Esophagus muscularis mucosa (tissue), 3 donors: ENCODE data around the gene KPNA1.

Experiments used
- CTCF ChIP-seq, 3 experiments: fragments of 200-600 bp in 2 of 3; fragments of 450-650 bp in 1 of 3; sonication (generic) in 2 of 3; IDR thresholded peaks; one replicate each; pipeline ENCODE4 v1.5.1; 2017 to 2019; ENCODE audit warnings: antibody characterized with exemption in 3 of 3, mild to moderate bottlenecking in 2 of 3, moderate library complexity in 1 of 3
- POLR2AphosphoS5 ChIP-seq, 2 donors: sonication (generic); formaldehyde crosslinking; IDR thresholded peaks; one replicate each; pipeline ENCODE4 v1.6.1; 2017; ENCODE audit warnings: antibody characterized with exemption in 2 of 2

GRCh38 chr3:122536632-122537001 is 21.9 kb upstream of the KPNA1 start:
- TF ChIP-seq CTCF (IDR thresholded peaks at IDR 0.05) (no peak), POLR2AphosphoS5 (IDR thresholded peaks at IDR 0.05) (no peak)
